ENCODE data around the gene TTF2.

Gene TTF2

DNA sequence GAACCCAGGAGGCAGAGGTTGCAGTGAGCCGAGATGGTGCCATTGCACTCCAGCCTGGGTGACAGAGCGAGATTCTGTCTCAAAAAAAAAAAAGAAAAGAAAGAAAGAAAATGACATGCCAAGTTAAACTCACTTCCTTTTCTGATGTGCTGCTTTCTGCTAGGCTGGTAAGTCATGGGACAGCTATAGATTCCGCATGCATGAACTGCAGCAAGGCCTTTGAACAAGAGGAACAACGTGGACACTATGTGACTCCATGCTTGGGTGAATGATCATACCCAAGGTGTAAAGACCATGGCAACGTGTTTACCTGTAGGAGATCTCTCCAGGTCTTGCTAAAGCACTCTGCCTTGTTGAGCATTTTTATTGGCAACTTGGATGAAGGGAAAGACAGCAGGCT is 10.3 kb upstream of the TTF2 start:
- TF ChIP-seq, protein P1, sequence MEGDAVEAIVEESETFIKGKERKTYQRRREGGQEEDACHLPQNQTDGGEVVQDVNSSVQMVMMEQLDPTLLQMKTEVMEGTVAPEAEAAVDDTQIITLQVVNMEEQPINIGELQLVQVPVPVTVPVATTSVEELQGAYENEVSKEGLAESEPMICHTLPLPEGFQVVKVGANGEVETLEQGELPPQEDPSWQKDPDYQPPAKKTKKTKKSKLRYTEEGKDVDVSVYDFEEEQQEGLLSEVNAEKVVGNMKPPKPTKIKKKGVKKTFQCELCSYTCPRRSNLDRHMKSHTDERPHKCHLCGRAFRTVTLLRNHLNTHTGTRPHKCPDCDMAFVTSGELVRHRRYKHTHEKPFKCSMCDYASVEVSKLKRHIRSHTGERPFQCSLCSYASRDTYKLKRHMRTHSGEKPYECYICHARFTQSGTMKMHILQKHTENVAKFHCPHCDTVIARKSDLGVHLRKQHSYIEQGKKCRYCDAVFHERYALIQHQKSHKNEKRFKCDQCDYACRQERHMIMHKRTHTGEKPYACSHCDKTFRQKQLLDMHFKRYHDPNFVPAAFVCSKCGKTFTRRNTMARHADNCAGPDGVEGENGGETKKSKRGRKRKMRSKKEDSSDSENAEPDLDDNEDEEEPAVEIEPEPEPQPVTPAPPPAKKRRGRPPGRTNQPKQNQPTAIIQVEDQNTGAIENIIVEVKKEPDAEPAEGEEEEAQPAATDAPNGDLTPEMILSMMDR (IDR thresholded peaks at IDR 0.05; ENCODE audit: control extremely low read depth, extremely low read depth, low read depth, missing control alignments): no peak
- CTCF ChIA-PET: interaction anchor here (1.4 kb wide), 2 partner anchors 115 to 312 kb away, joined by 3 to 4 read pairs; no protein-coding TSS in a partner anchor
- POLR2A ChIA-PET: no interaction called here
- no peak for DNase-seq (ENCODE audit: extremely low spot score)

DNA sequence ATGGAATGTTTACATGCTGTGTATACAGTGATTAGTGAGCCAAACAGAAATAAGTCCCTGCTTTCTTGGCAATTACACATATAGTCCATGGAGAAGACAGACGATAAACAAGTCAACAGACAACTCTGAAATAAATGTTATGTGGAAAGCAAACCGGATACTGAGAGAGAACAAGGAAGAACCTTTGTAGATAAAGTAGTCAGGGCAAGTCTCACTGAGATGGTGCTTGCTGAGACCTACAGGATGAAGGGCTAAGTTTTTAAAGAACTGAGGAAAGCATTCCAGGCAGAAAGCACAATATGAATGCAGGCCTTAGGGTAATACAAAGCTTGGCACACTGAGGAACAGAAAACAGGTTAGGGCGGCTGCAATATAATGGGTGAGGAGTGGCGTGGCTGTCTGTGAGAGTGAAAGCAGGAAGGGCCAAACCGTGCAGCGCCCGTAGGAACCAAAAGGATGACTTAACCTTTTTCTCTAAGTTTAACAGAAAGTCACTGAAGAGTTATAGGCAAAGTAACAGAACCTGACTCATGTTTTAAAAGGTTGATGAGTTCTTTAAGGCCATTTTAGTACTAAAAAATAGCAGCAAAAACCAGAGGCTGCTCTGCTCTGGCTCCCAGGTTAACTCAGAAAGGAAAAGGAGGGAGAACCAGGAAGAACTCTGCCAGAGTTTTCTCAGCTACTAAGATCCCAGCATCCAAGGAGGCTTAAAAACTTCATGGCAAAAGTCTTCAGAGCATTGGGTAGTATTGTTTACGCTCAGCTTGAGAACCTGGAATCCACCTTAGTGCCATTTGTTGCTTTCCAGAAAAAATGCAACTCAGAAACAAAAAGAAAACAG is 8.7 kb upstream of the TTF2 start:
- TF ChIP-seq, protein P1 (IDR thresholded peaks at IDR 0.05; ENCODE audit: control extremely low read depth, extremely low read depth, low read depth, missing control alignments): no peak
- POLR2A ChIA-PET: no interaction called here
- DNase-seq (ENCODE audit: extremely low spot score): peak; percentile 70
- CTCF ChIA-PET: interaction anchor here (1.7 to 2.5 kb wide), 2 partner anchors 314 to 326 kb away, joined by 7 to 9 read pairs; no protein-coding TSS in a partner anchor

DNA sequence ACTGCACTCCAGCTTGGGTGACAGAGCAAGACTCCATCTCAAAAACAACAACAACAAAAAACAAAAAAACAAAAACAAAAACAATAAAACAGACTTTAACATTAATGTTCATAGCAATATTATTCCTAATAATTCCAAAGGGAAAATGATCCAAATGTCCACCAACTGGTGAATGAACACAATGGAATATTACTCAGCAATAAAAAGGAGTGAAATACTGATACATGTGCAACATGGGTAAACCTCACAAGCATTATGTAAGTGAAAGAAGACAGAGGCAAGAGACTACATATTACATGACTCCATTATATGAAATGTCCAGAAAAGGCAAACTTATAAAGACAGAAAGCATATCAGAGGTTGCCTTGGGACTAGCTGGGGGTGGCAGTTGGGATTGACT is 6.1 kb upstream of the TTF2 start:
- CTCF ChIA-PET: interaction anchor here (1.2 to 2.5 kb wide), 4 partner anchors 14 to 479 kb away, joined by 3 to 9 read pairs (median 4); no protein-coding TSS in a partner anchor
- no peak for DNase-seq (ENCODE audit: extremely low spot score)
- TF ChIP-seq, protein P1 (IDR thresholded peaks at IDR 0.05; ENCODE audit: control extremely low read depth, extremely low read depth, low read depth, missing control alignments): no peak
- POLR2A ChIA-PET: no interaction called here

DNA sequence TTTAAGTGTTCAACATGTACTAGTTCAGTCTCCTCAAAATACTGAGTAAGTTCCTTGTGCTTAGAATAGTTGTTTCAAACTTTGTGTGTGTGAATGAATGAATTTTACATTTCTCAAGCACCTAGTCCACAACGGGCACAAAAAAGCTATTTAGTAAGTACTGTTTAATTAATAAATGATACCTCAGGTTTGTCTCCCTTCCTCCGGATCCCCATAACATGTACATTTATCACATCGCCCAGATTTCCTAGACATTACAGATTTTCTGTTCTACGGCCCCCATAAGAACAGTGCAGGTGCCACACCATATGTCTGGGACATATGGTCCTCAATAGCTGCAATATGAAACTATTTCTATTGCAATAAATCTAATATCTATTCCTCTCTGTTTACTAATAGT is 1.3 kb upstream of the TTF2 start:
- POLR2A ChIA-PET: no interaction called here
- TF ChIP-seq, protein P1 (IDR thresholded peaks at IDR 0.05; ENCODE audit: control extremely low read depth, extremely low read depth, low read depth, missing control alignments): no peak
- DNase-seq (ENCODE audit: extremely low spot score): no peak
- CTCF ChIA-PET: interaction anchor here (1.9 to 4.0 kb wide), 2 partner anchors 9 to 334 kb away, joined by 16 to 22 read pairs; no protein-coding TSS in a partner anchor

DNA sequence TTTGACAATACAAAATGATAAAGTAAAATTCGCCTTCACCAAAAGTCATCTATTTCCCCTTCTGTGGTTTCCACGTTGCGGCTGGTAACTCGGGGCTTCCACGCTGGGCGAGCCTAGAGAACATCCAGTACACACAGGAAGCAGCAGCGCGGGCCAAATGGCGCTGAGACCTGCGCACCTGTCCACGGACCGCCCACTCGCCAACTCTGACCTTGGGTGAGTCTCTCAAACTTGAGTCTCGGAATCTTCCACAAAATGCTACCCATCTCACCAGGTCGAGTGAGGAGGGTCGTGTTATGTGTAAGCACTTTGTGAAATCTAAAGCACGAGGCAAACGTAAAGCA is 820 bp upstream of the TTF2 start:
- TF ChIP-seq, protein P1 (IDR thresholded peaks at IDR 0.05; ENCODE audit: control extremely low read depth, extremely low read depth, low read depth, missing control alignments): no peak
- ChIA-PET CTCF (interaction anchor here (0.9 to 4.0 kb wide), 6 partner anchors 9 to 485 kb away, joined by 3 to 22 read pairs (median 8); no protein-coding TSS in a partner anchor), POLR2A (interaction anchor here (1.2 kb wide), 1 partner anchor 13 kb away, joined by 6 read pairs; no protein-coding TSS in a partner anchor)
- DNase-seq (ENCODE audit: extremely low spot score): peak; percentile 61

DNA sequence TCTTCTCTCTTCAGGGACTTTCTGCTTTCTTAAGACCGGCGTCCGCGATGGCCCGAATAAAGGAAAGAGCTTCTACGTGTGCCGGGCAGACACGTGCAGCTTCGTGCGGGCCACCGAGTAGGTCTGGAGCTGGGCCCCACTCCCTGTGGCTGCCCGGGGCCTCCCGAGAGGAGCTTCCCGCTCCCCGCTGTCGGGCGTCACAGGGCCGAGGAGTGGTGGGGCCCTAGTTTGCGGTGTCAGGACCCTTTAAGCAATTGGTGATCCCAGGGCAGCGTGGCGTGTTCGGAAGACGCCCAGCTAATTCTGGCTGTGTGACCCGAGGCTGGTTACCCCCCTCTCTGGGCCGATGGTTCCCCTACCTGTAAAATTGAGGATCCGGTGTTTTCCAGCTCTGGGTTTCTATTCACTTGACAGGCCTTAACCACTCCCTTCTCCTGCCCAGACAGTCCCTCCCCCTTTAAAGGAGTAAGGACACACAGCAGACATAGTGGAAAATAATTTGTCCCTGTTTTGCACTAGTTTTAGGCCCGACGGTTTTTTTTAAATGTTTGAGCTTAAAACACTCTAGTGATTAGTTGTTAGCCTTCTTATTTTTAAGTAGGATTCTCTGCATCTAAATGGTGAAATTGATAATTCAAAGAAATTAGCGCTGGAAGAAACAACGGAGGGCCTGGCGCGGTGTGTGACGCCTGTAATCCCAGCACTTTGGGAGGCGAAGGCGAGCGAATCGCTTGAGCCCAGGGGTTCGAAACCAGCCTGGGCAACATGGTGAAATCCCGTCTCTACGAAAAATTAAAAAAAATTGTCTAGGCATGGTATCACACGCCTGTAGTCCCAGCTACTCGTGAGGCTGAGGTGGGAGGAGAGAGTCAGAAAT is 553 bp downstream of the TTF2 start:
- TF ChIP-seq, protein P1 (IDR thresholded peaks at IDR 0.05; ENCODE audit: control extremely low read depth, extremely low read depth, low read depth, missing control alignments): no peak
- peak; percentile 42 for DNase-seq (ENCODE audit: extremely low spot score)
- POLR2A ChIA-PET: interaction anchor here (0.7 to 1.2 kb wide), 3 partner anchors 11 to 492 kb away, joined by 3 to 6 read pairs (median 5); no protein-coding TSS in a partner anchor
- CTCF ChIA-PET: interaction anchor here (0.7 to 4.0 kb wide), 17 partner anchors 10 to 921 kb away, joined by 3 to 22 read pairs (median 4); no protein-coding TSS in a partner anchor

All from GM10248 (cell line).